Activated naive CD8-positive, alpha-beta T cell treated with anti-CD3 and anti-CD28 coated beads, Interleukin-2, amount 10 ng/mL, durations not matched to agents 7 days and 5 days (primary cell): ENCODE measurements around the gene MAGEA11. TPM values are rescaled to one million over a fixed set of nuclear protein-coding genes. Genes with fewer than 3 reads are reported as not detected.
"Not testable (repeated sequence)": the region's sequence is repeated elsewhere in the genome, so short reads cannot be mapped to it uniquely, and the experiment has no call there.

ENCODE experiments used
- ATAC-seq: fragments of 150-1000 bp; cut with Tn5 transposase; one replicate; pipeline ENCODE4 v1.10.0; 2021; ENCODE audit warnings: low read depth, moderate library complexity
- POLR2A ChIA-PET: fragments of 350-600 bp; sonication (Branson Sonifier 250); formaldehyde crosslinking; loops from one replicate; lab custom pipeline; 2021; ENCODE audit warnings: antibody characterized with exemption; lab: Charles Lee
- DNase-seq: peaks from one replicate; pipeline ENCODE4 v3.0.0; 2021
- H3K27ac Mint-ChIP-seq: one replicate; pipeline ENCODE4 v1.8.0; 2022; ENCODE audit warnings: mild to moderate bottlenecking, mixed read lengths
- H3K27me3 Mint-ChIP-seq: one replicate; pipeline ENCODE4 v1.8.0; 2022; ENCODE audit warnings: mild to moderate bottlenecking, moderate library complexity, mixed read lengths
- H3K36me3 Mint-ChIP-seq: one replicate; pipeline ENCODE4 v1.8.0; 2021; ENCODE audit warnings: mild to moderate bottlenecking, mixed read lengths
- H3K4me1 Mint-ChIP-seq: one replicate; pipeline ENCODE4 v1.8.0; 2021; ENCODE audit warnings: mixed read lengths
- H3K4me3 Mint-ChIP-seq: one replicate; pipeline ENCODE4 v1.8.0; 2022; ENCODE audit warnings: mild to moderate bottlenecking, moderate library complexity, mixed read lengths
- H3K9me3 Mint-ChIP-seq: one replicate; pipeline ENCODE4 v1.8.0; 2021; ENCODE audit warnings: mixed read lengths
- total RNA-seq, 2 experiments: library from RNA; stranded (reverse); gene quantifications; one replicate each; pipeline ENCODE4 v1.2.3, GENCODE V29; 2021

MAGEA11 gene
- total RNA-seq, 2 experiments from 2014 or later = not detected

- H3K4me3 Mint-ChIP-seq, H3K27ac Mint-ChIP-seq, ATAC-seq, H3K4me1 Mint-ChIP-seq, DNase-seq, POLR2A ChIA-PET, H3K27me3 Mint-ChIP-seq, H3K36me3 Mint-ChIP-seq, H3K9me3 Mint-ChIP-seq: not testable (repeated sequence)
These were observed 15.4 kb downstream of the MAGEA11 start for GRCh38 chrX:149727308-149727707.

GRCh38 chrX:149742269-149742668 lies 30.4 kb downstream of the MAGEA11 start:
- H3K4me3 Mint-ChIP-seq, H3K4me1 Mint-ChIP-seq, ATAC-seq, H3K36me3 Mint-ChIP-seq, POLR2A ChIA-PET, DNase-seq, H3K27me3 Mint-ChIP-seq, H3K9me3 Mint-ChIP-seq, H3K27ac Mint-ChIP-seq: not testable (repeated sequence)

- ATAC-seq, DNase-seq, H3K4me1 Mint-ChIP-seq, H3K27ac Mint-ChIP-seq, H3K4me3 Mint-ChIP-seq, H3K36me3 Mint-ChIP-seq, H3K27me3 Mint-ChIP-seq, H3K9me3 Mint-ChIP-seq, POLR2A ChIA-PET: not testable (repeated sequence)
These were observed 34.6 kb downstream of the MAGEA11 start for GRCh38 chrX:149746390-149747007.

GRCh38 chrX:149757206-149758067 lies 45.6 kb downstream of the MAGEA11 start:
- no peaks in the 10 kb centered on the region for H3K36me3 Mint-ChIP-seq
- no peak overlapping the region for H3K27ac Mint-ChIP-seq
- no peaks in the 10 kb centered on the region for H3K9me3 Mint-ChIP-seq
- ATAC-seq (no peak), DNase-seq (no peak)
- peaks cover 6% of the 10 kb centered on the region for H3K27me3 Mint-ChIP-seq
- H3K4me1 Mint-ChIP-seq = no peaks in the 10 kb centered on the region
- POLR2A ChIA-PET = no interaction called here
- H3K4me3 Mint-ChIP-seq = no peak overlapping the region

- Mint-ChIP-seq H3K27me3 (peaks cover 2% of the 10 kb centered on the region), H3K9me3 (no peaks in the 10 kb centered on the region), H3K27ac (no peak overlapping the region), H3K36me3 (no peaks in the 10 kb centered on the region), H3K4me3 (no peak overlapping the region), H3K4me1 (no peaks in the 10 kb centered on the region)
- DNase-seq = no peak
- POLR2A ChIA-PET = no interaction called here
- no peak for ATAC-seq
These were observed 46.3 kb downstream of the MAGEA11 start for GRCh38 chrX:149758068-149758714.

- H3K36me3 Mint-ChIP-seq, POLR2A ChIA-PET, DNase-seq, ATAC-seq, H3K27me3 Mint-ChIP-seq, H3K27ac Mint-ChIP-seq, H3K4me3 Mint-ChIP-seq, H3K4me1 Mint-ChIP-seq, H3K9me3 Mint-ChIP-seq: not testable (repeated sequence)
These were observed 46.8 kb downstream of the MAGEA11 start for GRCh38 chrX:149758715-149759078.

- Mint-ChIP-seq H3K4me1 (no peaks in the 10 kb centered on the region), H3K27ac (no peak overlapping the region), H3K4me3 (no peak overlapping the region), H3K36me3 (no peaks in the 10 kb centered on the region), H3K27me3 (peaks cover 2% of the 10 kb centered on the region), H3K9me3 (no peaks in the 10 kb centered on the region)
- DNase-seq (no peak), ATAC-seq (no peak)
- POLR2A ChIA-PET = no interaction called here
These were observed 48.0 kb downstream of the MAGEA11 start for GRCh38 chrX:149759824-149760223.

- POLR2A ChIA-PET = no interaction called here
- Mint-ChIP-seq H3K9me3 (no peaks in the 10 kb centered on the region), H3K4me3 (no peak overlapping the region), H3K27ac (no peak overlapping the region), H3K36me3 (no peaks in the 10 kb centered on the region), H3K4me1 (no peaks in the 10 kb centered on the region), H3K27me3 (peaks cover 2% of the 10 kb centered on the region)
- ATAC-seq (no peak), DNase-seq (no peak)
These were observed 49.1 kb downstream of the MAGEA11 start for GRCh38 chrX:149760965-149761364.

GRCh38 chrX:149761858-149762674 lies 50.2 kb downstream of the MAGEA11 start:
- H3K9me3 Mint-ChIP-seq, H3K4me3 Mint-ChIP-seq, POLR2A ChIA-PET, ATAC-seq, DNase-seq, H3K4me1 Mint-ChIP-seq, H3K36me3 Mint-ChIP-seq, H3K27me3 Mint-ChIP-seq, H3K27ac Mint-ChIP-seq: not testable (repeated sequence)

GRCh38 chrX:149762696-149763614 lies 51.1 kb downstream of the MAGEA11 start:
- no peaks in the 10 kb centered on the region for H3K36me3 Mint-ChIP-seq
- H3K27ac Mint-ChIP-seq = no peak overlapping the region
- no peak overlapping the region for H3K4me3 Mint-ChIP-seq
- H3K27me3 Mint-ChIP-seq = no peaks in the 10 kb centered on the region
- no peaks in the 10 kb centered on the region for H3K4me1 Mint-ChIP-seq
- no peaks in the 10 kb centered on the region for H3K9me3 Mint-ChIP-seq
- DNase-seq = no peak
- no peak for ATAC-seq
- POLR2A ChIA-PET = no interaction called here
